ENCODE results near the gene EVPL. TPM values are rescaled to one million over a fixed set of nuclear protein-coding genes. Genes with fewer than 3 reads are reported as not detected.
A peak's percentile ranks its signal among the peaks of the same experiment; 100 is the strongest.

Gene EVPL
- total and polyA plus RNA-seq, 2 of the 13 experiments (the other 11 are each of a cell fraction or from before 2014, with no cell fraction given) = 2.1 to 8.2 TPM

GRCh38 chr17:75959839-75960511 lies 67.1 kb downstream of the EVPL start (continued):
- TF ChIP-seq, protein P1, sequence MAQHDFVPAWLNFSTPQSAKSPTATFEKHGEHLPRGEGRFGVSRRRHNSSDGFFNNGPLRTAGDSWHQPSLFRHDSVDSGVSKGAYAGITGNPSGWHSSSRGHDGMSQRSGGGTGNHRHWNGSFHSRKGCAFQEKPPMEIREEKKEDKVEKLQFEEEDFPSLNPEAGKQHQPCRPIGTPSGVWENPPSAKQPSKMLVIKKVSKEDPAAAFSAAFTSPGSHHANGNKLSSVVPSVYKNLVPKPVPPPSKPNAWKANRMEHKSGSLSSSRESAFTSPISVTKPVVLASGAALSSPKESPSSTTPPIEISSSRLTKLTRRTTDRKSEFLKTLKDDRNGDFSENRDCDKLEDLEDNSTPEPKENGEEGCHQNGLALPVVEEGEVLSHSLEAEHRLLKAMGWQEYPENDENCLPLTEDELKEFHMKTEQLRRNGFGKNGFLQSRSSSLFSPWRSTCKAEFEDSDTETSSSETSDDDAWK (CRISPR knock-in tag; IDR thresholded peaks at IDR 0.05) = no peak
- TF ChIP-seq CREB3 (CRISPR knock-in tag; IDR thresholded peaks at IDR 0.05) (no peak), ZMYM3 (CRISPR knock-in tag; IDR thresholded peaks at IDR 0.05) (no peak), ZNF12 (CRISPR knock-in tag; IDR thresholded peaks at IDR 0.05) (no peak), ZBTB7A (CRISPR knock-in tag; IDR thresholded peaks at IDR 0.05) (no peak), HNRNPH1 (optimal IDR thresholded peaks at IDR 0.05; ENCODE audit: low read depth, low read length) (no peak), TCF12 (IDR thresholded peaks at IDR 0.05) (no peak), TCF12 (CRISPR knock-in tag; IDR thresholded peaks at IDR 0.05) (no peak), ZNF414 (CRISPR knock-in tag; IDR thresholded peaks at IDR 0.05) (0 out of 2 replicates have a peak, but pooled peaks have one; percentile 44), CCDC6 (CRISPR knock-in tag; IDR thresholded peaks at IDR 0.05) (no peak), TRIM24 (CRISPR knock-in tag; IDR thresholded peaks at IDR 0.05) (no peak), ZNF572 (CRISPR knock-in tag; IDR thresholded peaks at IDR 0.05) (peak; percentile 83; the same call in 1 of the 2 replicates), PBX3 (CRISPR knock-in tag; IDR thresholded peaks at IDR 0.05; ENCODE audit: borderline replicate concordance) (no peak), PRPF4 (IDR thresholded peaks at IDR 0.05; ENCODE audit: low read depth, low read length, poor library complexity, severe bottlenecking) (peak; percentile 25), TCF7L2 (IDR thresholded peaks at IDR 0.05; ENCODE audit: low read depth, low read length) (no peak), RBM39 (IDR thresholded peaks at IDR 0.05; ENCODE audit: low read depth, low read length, poor library complexity, severe bottlenecking) (no peak), ZFP37 (CRISPR knock-in tag; IDR thresholded peaks at IDR 0.05; ENCODE audit: borderline replicate concordance) (no peak), ZMYM4 (CRISPR knock-in tag; IDR thresholded peaks at IDR 0.05) (0 out of 2 replicates have a peak, but pooled peaks have one; percentile 33)
- TF ChIP-seq, protein P2, sequence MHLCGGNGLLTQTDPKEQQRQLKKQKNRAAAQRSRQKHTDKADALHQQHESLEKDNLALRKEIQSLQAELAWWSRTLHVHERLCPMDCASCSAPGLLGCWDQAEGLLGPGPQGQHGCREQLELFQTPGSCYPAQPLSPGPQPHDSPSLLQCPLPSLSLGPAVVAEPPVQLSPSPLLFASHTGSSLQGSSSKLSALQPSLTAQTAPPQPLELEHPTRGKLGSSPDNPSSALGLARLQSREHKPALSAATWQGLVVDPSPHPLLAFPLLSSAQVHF (CRISPR knock-in tag; IDR thresholded peaks at IDR 0.05) = no peak
- TF ChIP-seq, protein P3, sequence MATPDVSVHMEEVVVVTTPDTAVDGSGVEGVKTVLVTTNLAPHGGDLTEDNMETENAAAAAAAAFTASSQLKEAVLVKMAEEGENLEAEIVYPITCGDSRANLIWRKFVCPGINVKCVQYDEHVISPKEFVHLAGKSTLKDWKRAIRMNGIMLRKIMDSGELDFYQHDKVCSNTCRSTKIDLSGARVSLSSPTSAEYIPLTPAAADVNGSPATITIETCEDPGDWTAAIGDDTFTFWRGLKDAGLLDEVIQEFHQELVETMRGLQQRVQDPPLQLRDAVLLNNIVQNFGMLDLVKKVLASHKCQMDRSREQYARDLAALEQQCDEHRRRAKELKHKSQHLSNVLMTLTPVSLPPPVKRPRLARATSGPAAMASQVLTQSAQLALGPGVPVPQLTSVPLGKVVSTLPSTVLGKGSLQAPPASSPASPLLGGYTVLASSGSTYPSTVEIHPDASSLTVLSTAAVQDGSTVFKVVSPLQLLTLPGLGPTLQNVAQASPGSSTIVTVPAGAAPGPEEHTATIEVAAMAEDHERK (CRISPR knock-in tag; IDR thresholded peaks at IDR 0.05; ENCODE audit: low read depth) = no peak
- TF ChIP-seq, protein P4, sequence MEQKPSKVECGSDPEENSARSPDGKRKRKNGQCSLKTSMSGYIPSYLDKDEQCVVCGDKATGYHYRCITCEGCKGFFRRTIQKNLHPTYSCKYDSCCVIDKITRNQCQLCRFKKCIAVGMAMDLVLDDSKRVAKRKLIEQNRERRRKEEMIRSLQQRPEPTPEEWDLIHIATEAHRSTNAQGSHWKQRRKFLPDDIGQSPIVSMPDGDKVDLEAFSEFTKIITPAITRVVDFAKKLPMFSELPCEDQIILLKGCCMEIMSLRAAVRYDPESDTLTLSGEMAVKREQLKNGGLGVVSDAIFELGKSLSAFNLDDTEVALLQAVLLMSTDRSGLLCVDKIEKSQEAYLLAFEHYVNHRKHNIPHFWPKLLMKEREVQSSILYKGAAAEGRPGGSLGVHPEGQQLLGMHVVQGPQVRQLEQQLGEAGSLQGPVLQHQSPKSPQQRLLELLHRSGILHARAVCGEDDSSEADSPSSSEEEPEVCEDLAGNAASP (CRISPR knock-in tag; IDR thresholded peaks at IDR 0.05; ENCODE audit: borderline replicate concordance) = no peak

Data from HepG2 (cell line).